ENCODE measurements around the gene MTM1. TPM values are rescaled to one million over a fixed set of nuclear protein-coding genes. Genes with fewer than 3 reads are reported as not detected.

MTM1 gene
- polyA plus RNA-seq, 1 of the 3 experiments (the other 2 are of a cell fraction): 2.7 TPM

GRCh38 chrX:150702966-150703694 lies 134.7 kb downstream of the MTM1 start (continued):
- TF ChIP-seq REST (IDR thresholded peaks at IDR 0.05; ENCODE audit: low read depth, low read length): no peak
- no peak for TF ChIP-seq EZH2phosphoT487 (IDR thresholded peaks at IDR 0.05; ENCODE audit: borderline replicate concordance, low read depth)
- TF ChIP-seq EP300 (IDR thresholded peaks at IDR 0.05; ENCODE audit: borderline replicate concordance in 1 of 2, low read depth in 1 of 2, low read length in 1 of 2): no peak
- TF ChIP-seq FOXM1 (IDR thresholded peaks at IDR 0.05; ENCODE audit: low read depth): no peak
- no peak for TF ChIP-seq CHD2 (IDR thresholded peaks at IDR 0.05; ENCODE audit: low read length, partially characterized antibody)
- TF ChIP-seq TAF1 (IDR thresholded peaks at IDR 0.05; ENCODE audit: borderline replicate concordance, low read depth, low read length): no peak
- no peak for TF ChIP-seq RXRA (IDR thresholded peaks at IDR 0.05; ENCODE audit: borderline replicate concordance, low read depth)
- TF ChIP-seq USF1 (IDR thresholded peaks at IDR 0.05; ENCODE audit: borderline replicate concordance, low read depth): no peak
- TF ChIP-seq RCOR1 (IDR thresholded peaks at IDR 0.05; ENCODE audit: low read length): no peak

- Histone ChIP-seq H3K9ac (no peak overlapping the region), H3K9me2 (no peaks in the 10 kb centered on the region), H3K79me2 (ENCODE audit: insufficient read depth) (no peaks in the 10 kb centered on the region), H3K36me3 (replicated peaks in 1 of 2; ENCODE audit: control insufficient read depth in 1 of 2, insufficient read depth in 2 of 2, low read length in 1 of 2) (peaks cover 4 to 7% of the 10 kb centered on the region in 2 experiments), H3F3A (replicated peaks; ENCODE audit: insufficient read depth) (no peaks in the 10 kb centered on the region), H3K4me2 (no peak overlapping the region), H3K4me3 (ENCODE audit: low read depth in 2 of 2, low read length in 1 of 2) (no peak overlapping the region), H4K20me1 (ENCODE audit: insufficient read depth) (no peaks in the 10 kb centered on the region), H2AFZ (ENCODE audit: low read depth) (no peak overlapping the region), H3K9me3 (no peaks in the 10 kb centered on the region), H3K27ac (ENCODE audit: low read depth in 2 of 2, low read length in 1 of 2) (peak overlapping the region in 1 of 2 experiments; percentile 41; a peak in 2 of 4 replicates), H3K4me1 (ENCODE audit: control insufficient read depth in 1 of 2, insufficient read depth in 2 of 2, low read depth in 1 of 2, low read length in 1 of 2) (no peaks in the 10 kb centered on the region), H3K27me3 (ENCODE audit: insufficient read depth) (no peaks in the 10 kb centered on the region)
- POLR2A ChIA-PET: no interaction called here
- TF ChIP-seq EP300 (IDR thresholded peaks at IDR 0.05; ENCODE audit: borderline replicate concordance in 1 of 2, low read depth in 1 of 2, low read length in 1 of 2): no peak
- no peak for TF ChIP-seq FOSL2 (IDR thresholded peaks at IDR 0.05; ENCODE audit: borderline replicate concordance, low read depth)
- no peak for TF ChIP-seq RFX5 (IDR thresholded peaks at IDR 0.05; ENCODE audit: low read length)
- no peak for TF ChIP-seq CTCF (IDR thresholded peaks at IDR 0.05)
- TF ChIP-seq RCOR1 (IDR thresholded peaks at IDR 0.05; ENCODE audit: low read length): no peak
- no peak for TF ChIP-seq TAF1 (IDR thresholded peaks at IDR 0.05; ENCODE audit: borderline replicate concordance, low read depth, low read length)
- no peak for TF ChIP-seq RXRA (IDR thresholded peaks at IDR 0.05; ENCODE audit: borderline replicate concordance, low read depth)
- no peak for TF ChIP-seq POLR2AphosphoS5 (IDR thresholded peaks at IDR 0.05; ENCODE audit: low read depth, low read length)
- no peak for TF ChIP-seq ELF1 (IDR thresholded peaks at IDR 0.05)
- no peak for TF ChIP-seq MEF2A (IDR thresholded peaks at IDR 0.05; ENCODE audit: borderline replicate concordance, low read depth)
- TF ChIP-seq EZH2phosphoT487 (IDR thresholded peaks at IDR 0.05; ENCODE audit: borderline replicate concordance, low read depth): no peak
- TF ChIP-seq NRF1 (IDR thresholded peaks at IDR 0.05; ENCODE audit: low read depth, low read length): no peak
- TF ChIP-seq JUND (IDR thresholded peaks at IDR 0.05): no peak
- no peak for TF ChIP-seq SIN3A (IDR thresholded peaks at IDR 0.05; ENCODE audit: borderline replicate concordance, low read depth, low read length)
- TF ChIP-seq TEAD4 (IDR thresholded peaks at IDR 0.05; ENCODE audit: borderline replicate concordance, insufficient read depth): no peak
- no peak for TF ChIP-seq USF2 (IDR thresholded peaks at IDR 0.05; ENCODE audit: borderline replicate concordance, low read depth, low read length)
- TF ChIP-seq MXI1 (IDR thresholded peaks at IDR 0.05; ENCODE audit: low read depth, low read length): no peak
- no peak for TF ChIP-seq GATA2 (CRISPR knock-in tag; IDR thresholded peaks at IDR 0.05)
- CTCF ChIA-PET: interaction anchor here (1.1 to 1.2 kb wide), 2 partner anchors 14 to 35 kb away, joined by 3 to 4 read pairs; no protein-coding TSS in a partner anchor
- DNase-seq: no peak
These were observed 135.2 kb downstream of the MTM1 start for GRCh38 chrX:150703695-150703974.
